HepG2 (cell line): Measurements from ENCODE around the gene UNC93A. TPM values are rescaled to one million over a fixed set of nuclear protein-coding genes. Genes with fewer than 3 reads are reported as not detected.

Source experiments
- FOXK1 ChIP-seq: sonication (generic); formaldehyde crosslinking; IDR thresholded peaks from 2 replicates; pipeline ENCODE4 v1.4.0; 2020; ENCODE audit warnings: low read depth, missing genetic modification reagents, borderline replicate concordance
- HMG20A ChIP-seq: IDR thresholded peaks from 2 replicates; pipeline ENCODE4 v1.6.1; 2016; ENCODE audit warnings: borderline replicate concordance
- HNRNPL ChIP-seq: fragments of 200-400 bp; formaldehyde crosslinking; IDR thresholded peaks from 2 replicates; pipeline ENCODE4 v1.6.1; 2017; ENCODE audit warnings: mild to moderate bottlenecking, low read depth, low read length
- NCOA2 ChIP-seq: sonication (generic); formaldehyde crosslinking; IDR thresholded peaks from 2 replicates; pipeline ENCODE4 v1.8.0; 2022; ENCODE audit warnings: inconsistent platforms
- POLR2A ChIP-seq, 2 experiments: IDR thresholded peaks; 2 replicates each; pipeline ENCODE4 v1.6.1; 2011; ENCODE audit warnings: low read depth in 2 of 2, low read length in 2 of 2, mild to moderate bottlenecking in 1 of 2, moderate library complexity in 1 of 2; ENCODE audit not compliant: insufficient read depth in 1 of 2
- SP1 ChIP-seq, 2 experiments: fragments of 450-650 bp in 1 of 2; sonication (generic) in 1 of 2; formaldehyde crosslinking in 1 of 2; IDR thresholded peaks; 2 replicates each; pipeline versions ENCODE4 v1.4.0 to v1.6.1; 2016 to 2020; ENCODE audit warnings: missing genetic modification reagents in 1 of 2
- SPEN ChIP-seq: sonication (generic); formaldehyde crosslinking; IDR thresholded peaks from 2 replicates; pipeline ENCODE4 v1.5.1; 2020; ENCODE audit warnings: low read depth, mild to moderate bottlenecking, missing genetic modification reagents
- XBP1 ChIP-seq: sonication (generic); formaldehyde crosslinking; IDR thresholded peaks from 2 replicates; pipeline ENCODE4 v1.5.0; 2020; ENCODE audit warnings: missing genetic modification reagents
- ZBTB7A ChIP-seq: sonication (generic); formaldehyde crosslinking; IDR thresholded peaks from 2 replicates; pipeline ENCODE4 v1.8.0; 2022; ENCODE audit warnings: mild to moderate bottlenecking, missing genetic modification reagents
- ZFP36 ChIP-seq: fragments of 150-350 bp; IDR thresholded peaks from 2 replicates; pipeline ENCODE4 v1.6.1; 2018; ENCODE audit warnings: borderline replicate concordance, low read length, low read depth; ENCODE audit not compliant: partially characterized antibody
- ZFP36L1 ChIP-seq: sonication (generic); formaldehyde crosslinking; IDR thresholded peaks from 2 replicates; pipeline ENCODE4 v1.8.0; 2022; ENCODE audit warnings: mild to moderate bottlenecking, missing genetic modification reagents, moderate library complexity
- ZNF138 ChIP-seq: sonication (generic); formaldehyde crosslinking; IDR thresholded peaks from 2 replicates; pipeline ENCODE4 v1.5.0; 2020; ENCODE audit warnings: mild to moderate bottlenecking, low read depth, missing genetic modification reagents
- ZNF441 ChIP-seq: sonication (generic); formaldehyde crosslinking; IDR thresholded peaks from 2 replicates; pipeline ENCODE4 v1.7.0; 2021; ENCODE audit warnings: missing genetic modification reagents, borderline replicate concordance
- polyA plus RNA-seq, 8 experiments: library from polyadenylated mRNA; depleted of rRNA in 3 of 8; stranded (reverse) in 7 of 8; unstranded in 1 of 8; fragments of >200 nt; fragmentation: Illumina TruSeq in 4 of 8; extraction: Trizol in 4 of 8; gene quantifications; 2 replicates each; pipeline versions ENCODE4 v1.2.1 to v1.2.3, GENCODE V29; 2011 to 2016; ENCODE audit warnings: low read depth in 4 of 8, missing spikeins in 1 of 8, mixed read lengths in 1 of 8; ENCODE audit not compliant: insufficient read depth in 1 of 8
- total RNA-seq, 5 experiments: library from RNA; depleted of rRNA; stranded (reverse); fragments of >200 nt; fragmentation: Illumina TruSeq; extraction: Trizol; gene quantifications; 2 replicates each; pipeline ENCODE4 v1.2.3, GENCODE V29; 2016; ENCODE audit warnings: low read depth in 1 of 5
- TF ChIP-seq, protein P1 (sequence below): sonication (generic); formaldehyde crosslinking; IDR thresholded peaks from 2 replicates; pipeline ENCODE4 v1.4.0; 2020; ENCODE audit warnings: mild to moderate bottlenecking, missing genetic modification reagents, borderline replicate concordance
- TF ChIP-seq, protein P2 (sequence below): IDR thresholded peaks from 2 replicates; pipeline ENCODE4 v1.6.1; 2016; ENCODE audit warnings: low read depth
- TF ChIP-seq, protein P3 (sequence below): sonication (generic); formaldehyde crosslinking; IDR thresholded peaks from 2 replicates; pipeline ENCODE4 v1.4.0; 2020; ENCODE audit warnings: mild to moderate bottlenecking, missing genetic modification reagents, borderline replicate concordance
- TF ChIP-seq, protein P4 (sequence below): IDR thresholded peaks from 2 replicates; pipeline ENCODE4 v1.6.1; 2018; ENCODE audit warnings: missing genetic modification reagents
- TF ChIP-seq, protein P5 (sequence below): sonication (generic); formaldehyde crosslinking; IDR thresholded peaks from 2 replicates; pipeline ENCODE4 v1.5.1; 2020; ENCODE audit warnings: missing genetic modification reagents, mild to moderate bottlenecking, borderline replicate concordance

The UNC93A gene
- total and polyA plus RNA-seq, 2 of the 13 experiments (the other 11 are each of a cell fraction or from before 2014, with no cell fraction given) = 11.0 to 42.7 TPM

DNA sequence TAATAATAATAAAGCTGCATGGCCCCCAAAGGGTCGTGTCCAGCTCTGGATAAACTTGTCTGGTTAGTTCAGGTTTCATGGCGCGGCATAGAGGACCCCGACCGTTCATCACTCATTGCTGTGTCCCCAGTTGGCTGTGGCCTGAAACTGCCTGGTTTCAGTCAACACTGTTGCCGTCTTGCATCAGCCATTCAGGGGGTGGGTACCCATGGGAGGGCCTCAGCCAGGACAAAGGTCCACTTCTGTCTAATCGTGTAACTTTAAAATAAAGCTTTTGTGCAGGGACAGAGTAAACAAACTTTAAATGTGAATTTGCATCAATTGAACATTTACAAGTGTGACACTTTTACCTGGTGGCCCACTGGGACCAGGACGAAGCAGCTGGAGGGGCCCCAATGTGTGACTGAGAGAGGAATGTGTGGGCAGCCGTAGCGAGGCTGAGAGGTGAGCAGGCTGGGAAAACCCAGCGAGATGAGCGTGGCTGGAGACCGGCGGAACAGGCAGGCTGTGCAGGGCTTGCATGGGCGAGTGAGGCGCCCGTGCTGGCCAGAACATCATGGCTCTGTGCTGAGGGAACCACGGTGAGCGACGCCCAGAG lies 22.3 kb upstream of the UNC93A start (continued):
- TF ChIP-seq, protein P1, sequence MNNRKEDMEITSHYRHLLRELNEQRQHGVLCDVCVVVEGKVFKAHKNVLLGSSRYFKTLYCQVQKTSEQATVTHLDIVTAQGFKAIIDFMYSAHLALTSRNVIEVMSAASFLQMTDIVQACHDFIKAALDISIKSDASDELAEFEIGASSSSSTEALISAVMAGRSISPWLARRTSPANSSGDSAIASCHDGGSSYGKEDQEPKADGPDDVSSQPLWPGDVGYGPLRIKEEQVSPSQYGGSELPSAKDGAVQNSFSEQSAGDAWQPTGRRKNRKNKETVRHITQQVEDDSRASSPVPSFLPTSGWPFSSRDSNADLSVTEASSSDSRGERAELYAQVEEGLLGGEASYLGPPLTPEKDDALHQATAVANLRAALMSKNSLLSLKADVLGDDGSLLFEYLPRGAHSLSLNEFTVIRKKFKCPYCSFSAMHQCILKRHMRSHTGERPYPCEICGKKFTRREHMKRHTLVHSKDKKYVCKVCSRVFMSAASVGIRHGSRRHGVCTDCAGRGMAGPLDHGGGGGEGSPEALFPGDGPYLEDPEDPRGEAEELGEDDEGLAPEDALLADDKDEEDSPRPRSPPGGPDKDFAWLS = no peak
- TF ChIP-seq, protein P2, sequence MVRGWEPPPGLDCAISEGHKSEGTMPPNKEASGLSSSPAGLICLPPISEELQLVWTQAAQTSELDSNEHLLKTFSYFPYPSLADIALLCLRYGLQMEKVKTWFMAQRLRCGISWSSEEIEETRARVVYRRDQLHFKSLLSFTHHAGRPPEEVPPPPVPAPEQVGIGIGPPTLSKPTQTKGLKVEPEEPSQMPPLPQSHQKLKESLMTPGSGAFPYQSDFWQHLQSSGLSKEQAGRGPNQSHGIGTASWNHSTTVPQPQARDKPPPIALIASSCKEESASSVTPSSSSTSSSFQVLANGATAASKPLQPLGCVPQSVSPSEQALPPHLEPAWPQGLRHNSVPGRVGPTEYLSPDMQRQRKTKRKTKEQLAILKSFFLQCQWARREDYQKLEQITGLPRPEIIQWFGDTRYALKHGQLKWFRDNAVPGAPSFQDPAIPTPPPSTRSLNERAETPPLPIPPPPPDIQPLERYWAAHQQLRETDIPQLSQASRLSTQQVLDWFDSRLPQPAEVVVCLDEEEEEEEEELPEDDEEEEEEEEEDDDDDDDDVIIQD (CRISPR knock-in tag) = peak; percentile 70
- TF ChIP-seq SP1 (IDR thresholded peaks at IDR 0.05) = no peak
- peak; percentile 55; the same call in 1 of the 2 replicates for TF ChIP-seq SP1 (CRISPR knock-in tag; IDR thresholded peaks at IDR 0.05)
- peak; percentile 74 to 83 for TF ChIP-seq POLR2A (IDR thresholded peaks at IDR 0.05; ENCODE audit: insufficient read depth in 1 of 2, low read depth in 2 of 2, low read length in 2 of 2)
- TF ChIP-seq ZFP36 = no peak
- peak; percentile 82 for TF ChIP-seq HNRNPL
- TF ChIP-seq, protein P3, sequence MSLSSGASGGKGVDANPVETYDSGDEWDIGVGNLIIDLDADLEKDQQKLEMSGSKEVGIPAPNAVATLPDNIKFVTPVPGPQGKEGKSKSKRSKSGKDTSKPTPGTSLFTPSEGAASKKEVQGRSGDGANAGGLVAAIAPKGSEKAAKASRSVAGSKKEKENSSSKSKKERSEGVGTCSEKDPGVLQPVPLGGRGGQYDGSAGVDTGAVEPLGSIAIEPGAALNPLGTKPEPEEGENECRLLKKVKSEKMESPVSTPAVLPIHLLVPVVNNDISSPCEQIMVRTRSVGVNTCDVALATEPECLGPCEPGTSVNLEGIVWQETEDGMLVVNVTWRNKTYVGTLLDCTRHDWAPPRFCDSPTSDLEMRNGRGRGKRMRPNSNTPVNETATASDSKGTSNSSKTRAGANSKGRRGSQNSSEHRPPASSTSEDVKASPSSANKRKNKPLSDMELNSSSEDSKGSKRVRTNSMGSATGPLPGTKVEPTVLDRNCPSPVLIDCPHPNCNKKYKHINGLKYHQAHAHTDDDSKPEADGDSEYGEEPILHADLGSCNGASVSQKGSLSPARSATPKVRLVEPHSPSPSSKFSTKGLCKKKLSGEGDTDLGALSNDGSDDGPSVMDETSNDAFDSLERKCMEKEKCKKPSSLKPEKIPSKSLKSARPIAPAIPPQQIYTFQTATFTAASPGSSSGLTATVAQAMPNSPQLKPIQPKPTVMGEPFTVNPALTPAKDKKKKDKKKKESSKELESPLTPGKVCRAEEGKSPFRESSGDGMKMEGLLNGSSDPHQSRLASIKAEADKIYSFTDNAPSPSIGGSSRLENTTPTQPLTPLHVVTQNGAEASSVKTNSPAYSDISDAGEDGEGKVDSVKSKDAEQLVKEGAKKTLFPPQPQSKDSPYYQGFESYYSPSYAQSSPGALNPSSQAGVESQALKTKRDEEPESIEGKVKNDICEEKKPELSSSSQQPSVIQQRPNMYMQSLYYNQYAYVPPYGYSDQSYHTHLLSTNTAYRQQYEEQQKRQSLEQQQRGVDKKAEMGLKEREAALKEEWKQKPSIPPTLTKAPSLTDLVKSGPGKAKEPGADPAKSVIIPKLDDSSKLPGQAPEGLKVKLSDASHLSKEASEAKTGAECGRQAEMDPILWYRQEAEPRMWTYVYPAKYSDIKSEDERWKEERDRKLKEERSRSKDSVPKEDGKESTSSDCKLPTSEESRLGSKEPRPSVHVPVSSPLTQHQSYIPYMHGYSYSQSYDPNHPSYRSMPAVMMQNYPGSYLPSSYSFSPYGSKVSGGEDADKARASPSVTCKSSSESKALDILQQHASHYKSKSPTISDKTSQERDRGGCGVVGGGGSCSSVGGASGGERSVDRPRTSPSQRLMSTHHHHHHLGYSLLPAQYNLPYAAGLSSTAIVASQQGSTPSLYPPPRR (CRISPR knock-in tag) = peak; percentile 80; the same call in 1 of the 2 replicates
- TF ChIP-seq ZFP36L1 (CRISPR knock-in tag) = peak; percentile 91
- TF ChIP-seq ZNF441 (CRISPR knock-in tag) = 0 out of 2 replicates have a peak, but pooled peaks have one; percentile 37
- TF ChIP-seq ZBTB7A (CRISPR knock-in tag) = peak; percentile 59; the same call in 1 of the 2 replicates
- TF ChIP-seq FOXK1 (CRISPR knock-in tag) = peak; percentile 72; the same call in 1 of the 2 replicates
- no peak; the same call in 1 of the 2 replicates for TF ChIP-seq HMG20A (CRISPR knock-in tag)
- TF ChIP-seq NCOA2 (CRISPR knock-in tag) = peak; percentile 90
- TF ChIP-seq ZNF138 = peak; percentile 70; the same call in 1 of the 2 replicates
- no peak for TF ChIP-seq SPEN (CRISPR knock-in tag)
- TF ChIP-seq, protein P4, sequence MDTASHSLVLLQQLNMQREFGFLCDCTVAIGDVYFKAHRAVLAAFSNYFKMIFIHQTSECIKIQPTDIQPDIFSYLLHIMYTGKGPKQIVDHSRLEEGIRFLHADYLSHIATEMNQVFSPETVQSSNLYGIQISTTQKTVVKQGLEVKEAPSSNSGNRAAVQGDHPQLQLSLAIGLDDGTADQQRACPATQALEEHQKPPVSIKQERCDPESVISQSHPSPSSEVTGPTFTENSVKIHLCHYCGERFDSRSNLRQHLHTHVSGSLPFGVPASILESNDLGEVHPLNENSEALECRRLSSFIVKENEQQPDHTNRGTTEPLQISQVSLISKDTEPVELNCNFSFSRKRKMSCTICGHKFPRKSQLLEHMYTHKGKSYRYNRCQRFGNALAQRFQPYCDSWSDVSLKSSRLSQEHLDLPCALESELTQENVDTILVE (CRISPR knock-in tag) = peak; percentile 89
- TF ChIP-seq, protein P5, sequence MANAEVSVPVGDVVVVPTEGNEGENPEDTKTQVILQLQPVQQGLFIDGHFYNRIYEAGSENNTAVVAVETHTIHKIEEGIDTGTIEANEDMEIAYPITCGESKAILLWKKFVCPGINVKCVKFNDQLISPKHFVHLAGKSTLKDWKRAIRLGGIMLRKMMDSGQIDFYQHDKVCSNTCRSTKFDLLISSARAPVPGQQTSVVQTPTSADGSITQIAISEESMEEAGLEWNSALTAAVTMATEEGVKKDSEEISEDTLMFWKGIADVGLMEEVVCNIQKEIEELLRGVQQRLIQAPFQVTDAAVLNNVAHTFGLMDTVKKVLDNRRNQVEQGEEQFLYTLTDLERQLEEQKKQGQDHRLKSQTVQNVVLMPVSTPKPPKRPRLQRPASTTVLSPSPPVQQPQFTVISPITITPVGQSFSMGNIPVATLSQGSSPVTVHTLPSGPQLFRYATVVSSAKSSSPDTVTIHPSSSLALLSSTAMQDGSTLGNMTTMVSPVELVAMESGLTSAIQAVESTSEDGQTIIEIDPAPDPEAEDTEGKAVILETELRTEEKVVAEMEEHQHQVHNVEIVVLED (CRISPR knock-in tag) = peak; percentile 51; the same call in 1 of the 2 replicates
- TF ChIP-seq XBP1 (CRISPR knock-in tag) = no peak
